Osteocyte (in vitro differentiated cells): ENCODE results near the gene RIN3. TPM values are rescaled to one million over a fixed set of nuclear protein-coding genes. Genes with fewer than 3 reads are reported as not detected.
A peak's percentile ranks its signal among the peaks of the same experiment; 100 is the strongest.

ENCODE experiments used
- DNase-seq: peaks from one replicate; pipeline ENCODE4 v3.0.0; 2021; ENCODE audit warnings: mixed read lengths; ENCODE audit not compliant: unreplicated experiment; ENCODE audit errors: extremely low spot score
- H3K27ac Mint-ChIP-seq: one replicate; pipeline ENCODE4 v1.8.0; 2021; ENCODE audit warnings: mild to moderate bottlenecking, mixed read lengths; ENCODE audit not compliant: unreplicated experiment
- H3K27me3 Mint-ChIP-seq: one replicate; pipeline ENCODE4 v1.8.0; 2021; ENCODE audit warnings: mixed read lengths; ENCODE audit not compliant: unreplicated experiment
- H3K36me3 Mint-ChIP-seq: one replicate; pipeline ENCODE4 v1.8.0; 2021; ENCODE audit warnings: mixed read lengths; ENCODE audit not compliant: unreplicated experiment
- H3K4me1 Mint-ChIP-seq: one replicate; pipeline ENCODE4 v1.8.0; 2021; ENCODE audit warnings: mixed read lengths; ENCODE audit not compliant: unreplicated experiment
- H3K4me3 Mint-ChIP-seq: one replicate; pipeline ENCODE4 v1.8.0; 2021; ENCODE audit warnings: mild to moderate bottlenecking, moderate library complexity, mixed read lengths; ENCODE audit not compliant: unreplicated experiment
- H3K9me3 Mint-ChIP-seq: one replicate; pipeline ENCODE4 v1.8.0; 2021; ENCODE audit warnings: mixed read lengths; ENCODE audit not compliant: unreplicated experiment
- total RNA-seq: library from RNA; stranded (reverse); gene quantifications from 2 replicates; pipeline ENCODE4 v1.2.1, GENCODE V29; 2021
- TF ChIP-seq, protein P1 (sequence below): fragments of 200-600 bp; sonication (generic); IDR thresholded peaks from 2 replicates; pipeline ENCODE4 v1.5.0; 2021; ENCODE audit warnings: antibody characterized with exemption, mild to moderate bottlenecking, moderate library complexity

The RIN3 gene
- total RNA-seq, 1 donor from 2014 or later = 26.7 TPM

GRCh38 chr14:92706386-92706785, 192.8 kb downstream of the RIN3 start:
- no peak for DNase-seq
- no peaks in the 10 kb centered on the region for H3K27me3 Mint-ChIP-seq
- no peak overlapping the region for H3K27ac Mint-ChIP-seq
- H3K36me3 Mint-ChIP-seq = peaks cover 31% of the 10 kb centered on the region
- TF ChIP-seq, protein P1, sequence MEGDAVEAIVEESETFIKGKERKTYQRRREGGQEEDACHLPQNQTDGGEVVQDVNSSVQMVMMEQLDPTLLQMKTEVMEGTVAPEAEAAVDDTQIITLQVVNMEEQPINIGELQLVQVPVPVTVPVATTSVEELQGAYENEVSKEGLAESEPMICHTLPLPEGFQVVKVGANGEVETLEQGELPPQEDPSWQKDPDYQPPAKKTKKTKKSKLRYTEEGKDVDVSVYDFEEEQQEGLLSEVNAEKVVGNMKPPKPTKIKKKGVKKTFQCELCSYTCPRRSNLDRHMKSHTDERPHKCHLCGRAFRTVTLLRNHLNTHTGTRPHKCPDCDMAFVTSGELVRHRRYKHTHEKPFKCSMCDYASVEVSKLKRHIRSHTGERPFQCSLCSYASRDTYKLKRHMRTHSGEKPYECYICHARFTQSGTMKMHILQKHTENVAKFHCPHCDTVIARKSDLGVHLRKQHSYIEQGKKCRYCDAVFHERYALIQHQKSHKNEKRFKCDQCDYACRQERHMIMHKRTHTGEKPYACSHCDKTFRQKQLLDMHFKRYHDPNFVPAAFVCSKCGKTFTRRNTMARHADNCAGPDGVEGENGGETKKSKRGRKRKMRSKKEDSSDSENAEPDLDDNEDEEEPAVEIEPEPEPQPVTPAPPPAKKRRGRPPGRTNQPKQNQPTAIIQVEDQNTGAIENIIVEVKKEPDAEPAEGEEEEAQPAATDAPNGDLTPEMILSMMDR = no peak
- no peak overlapping the region for H3K4me3 Mint-ChIP-seq
- H3K4me1 Mint-ChIP-seq = peaks cover 6% of the 10 kb centered on the region
- no peaks in the 10 kb centered on the region for H3K9me3 Mint-ChIP-seq

- Mint-ChIP-seq H3K4me1 (peaks cover 6% of the 10 kb centered on the region), H3K36me3 (peaks cover 22% of the 10 kb centered on the region), H3K27me3 (no peaks in the 10 kb centered on the region), H3K9me3 (no peaks in the 10 kb centered on the region), H3K27ac (peak overlapping the region; percentile 73), H3K4me3 (no peak overlapping the region)
- DNase-seq = no peak
- TF ChIP-seq, protein P1 = no peak
Observed at GRCh38 chr14:92709340-92710000, 195.9 kb downstream of the RIN3 start.

DNA sequence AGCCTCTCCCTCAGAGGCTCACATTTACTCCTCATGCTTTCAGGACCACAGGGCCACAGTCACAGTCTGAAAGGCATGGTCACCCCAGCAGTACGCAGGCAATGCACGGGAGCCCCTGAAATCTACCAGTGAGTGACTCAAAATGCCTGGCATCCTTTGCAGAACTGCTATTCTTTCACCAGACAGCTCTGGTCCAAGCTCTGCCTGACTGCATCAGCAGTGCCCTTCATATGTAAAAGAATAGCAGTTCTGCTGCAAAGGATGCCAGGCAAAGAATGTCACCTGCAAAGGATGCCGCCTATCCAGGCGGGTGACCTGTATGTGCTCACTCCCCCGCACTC, 196.4 kb downstream of the RIN3 start:
- Mint-ChIP-seq H3K4me1 (peaks cover 6% of the 10 kb centered on the region), H3K9me3 (no peaks in the 10 kb centered on the region), H3K36me3 (peaks cover 19% of the 10 kb centered on the region), H3K27me3 (no peaks in the 10 kb centered on the region), H3K4me3 (no peak overlapping the region), H3K27ac (no peak overlapping the region)
- no peak for DNase-seq
- TF ChIP-seq, protein P1 = no peak

- DNase-seq = no peak
- Mint-ChIP-seq H3K27ac (no peak overlapping the region), H3K27me3 (no peaks in the 10 kb centered on the region), H3K9me3 (no peaks in the 10 kb centered on the region), H3K4me3 (no peak overlapping the region), H3K36me3 (peaks cover 6% of the 10 kb centered on the region), H3K4me1 (peaks cover 6% of the 10 kb centered on the region)
- TF ChIP-seq, protein P1 = no peak
Observed at GRCh38 chr14:92711976-92712653, 198.5 kb downstream of the RIN3 start.

DNA sequence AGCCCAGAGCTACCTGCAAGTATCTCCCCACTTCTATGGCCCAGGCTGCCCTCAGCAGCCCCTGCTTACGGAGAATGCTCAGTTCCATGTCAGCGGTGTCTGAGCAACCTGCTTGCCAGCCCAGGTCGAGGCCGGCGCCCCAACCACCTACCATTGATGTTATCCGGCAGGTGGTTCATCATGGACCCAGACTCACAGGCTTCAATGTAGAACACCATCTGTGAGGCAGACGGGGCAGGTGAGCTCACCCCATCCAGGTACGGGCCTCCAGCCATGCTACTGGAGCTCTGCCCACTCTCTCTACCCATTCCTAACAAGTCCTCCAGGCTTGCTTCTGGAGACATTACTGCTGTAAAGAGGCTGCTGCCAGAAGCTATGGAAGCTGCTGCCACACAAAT, 199.1 kb downstream of the RIN3 start:
- DNase-seq = no peak
- H3K27me3 Mint-ChIP-seq = no peaks in the 10 kb centered on the region
- no peak overlapping the region for H3K4me3 Mint-ChIP-seq
- peaks cover 6% of the 10 kb centered on the region for H3K36me3 Mint-ChIP-seq
- H3K4me1 Mint-ChIP-seq = peaks cover 6% of the 10 kb centered on the region
- no peaks in the 10 kb centered on the region for H3K9me3 Mint-ChIP-seq
- H3K27ac Mint-ChIP-seq = no peak overlapping the region
- TF ChIP-seq, protein P1 = no peak
